K562 (cell line): ENCODE measurements around the gene BET1L. TPM values are rescaled to one million over a fixed set of nuclear protein-coding genes. Genes with fewer than 3 reads are reported as not detected.

Experiments used
- FOXP1 ChIP-seq: sonication (generic); formaldehyde crosslinking; IDR thresholded peaks from 2 replicates; pipeline ENCODE4 v1.8.0; 2022; ENCODE audit warnings: mild to moderate bottlenecking, missing genetic modification reagents
- HDAC2 ChIP-seq: fragments of 450-650 bp; IDR thresholded peaks from 2 replicates; pipeline ENCODE4 v1.6.1; 2016; ENCODE audit warnings: mild to moderate bottlenecking
- KAT8 ChIP-seq: fragments of 450-650 bp; IDR thresholded peaks from 2 replicates; pipeline ENCODE4 v1.6.1; 2016; ENCODE audit warnings: low read depth, mild to moderate bottlenecking
- L3MBTL2 ChIP-seq: fragments of 450-650 bp; IDR thresholded peaks from 2 replicates; pipeline ENCODE4 v1.6.1; 2016; ENCODE audit warnings: mild to moderate bottlenecking, moderate library complexity
- MED1 ChIP-seq: sonication (generic); formaldehyde crosslinking; IDR thresholded peaks from 2 replicates; pipeline ENCODE4 v1.8.1; 2023; ENCODE audit warnings: missing genetic modification reagents, borderline replicate concordance
- NR0B1 ChIP-seq: fragments of 450-650 bp; IDR thresholded peaks from one replicate; pipeline ENCODE4 v1.6.1; 2018; ENCODE audit warnings: mild to moderate bottlenecking, moderate library complexity; ENCODE audit not compliant: partially characterized antibody
- NR4A1 ChIP-seq, 2 experiments: fragments of 250-450 bp in 1 of 2; fragments of 450-650 bp in 1 of 2; sonication (Bioruptor Pico) in 1 of 2; IDR thresholded peaks; 2 replicates each; pipeline versions ENCODE4 v1.4.0 to v1.6.1; 2016 to 2020; ENCODE audit warnings: mild to moderate bottlenecking in 2 of 2, missing compliant biosample characterization in 1 of 2, missing genetic modification characterization in 1 of 2, moderate library complexity in 1 of 2
- PTBP1 ChIP-seq: fragments of 200-400 bp; formaldehyde crosslinking; IDR thresholded peaks from 2 replicates; pipeline ENCODE4 v1.6.1; 2017; ENCODE audit warnings: low read depth, low read length
- RBBP5 ChIP-seq: fragments of 200-600 bp; sonication (generic); IDR thresholded peaks from 2 replicates; pipeline ENCODE4 v1.6.1; 2012; ENCODE audit warnings: borderline replicate concordance, mild to moderate bottlenecking, low read length, control low read depth, inconsistent platforms; ENCODE audit not compliant: insufficient read depth, poor library complexity, severe bottlenecking
- TCF7L2 ChIP-seq: fragments of 150-350 bp; IDR thresholded peaks from 2 replicates; pipeline ENCODE4 v1.6.1; 2016; ENCODE audit warnings: low read depth, mild to moderate bottlenecking, low read length, moderate library complexity
- WHSC1 ChIP-seq: IDR thresholded peaks from one replicate; pipeline ENCODE4 v1.6.1; 2012; ENCODE audit warnings: low read length, control low read depth, inconsistent platforms
- ZBTB33 ChIP-seq: sonication (generic); formaldehyde crosslinking; IDR thresholded peaks from 2 replicates; pipeline ENCODE4 v1.8.1; 2023; ENCODE audit warnings: mild to moderate bottlenecking, missing genetic modification reagents
- ZBTB43 ChIP-seq: sonication (generic); formaldehyde crosslinking; IDR thresholded peaks from 2 replicates; pipeline ENCODE4 v1.8.0; 2023; ENCODE audit warnings: mild to moderate bottlenecking, missing genetic modification reagents
- ZBTB8A ChIP-seq: fragments of 450-650 bp; IDR thresholded peaks from 2 replicates; pipeline ENCODE4 v1.6.1; 2018; ENCODE audit warnings: mild to moderate bottlenecking, moderate library complexity; ENCODE audit not compliant: partially characterized antibody
- ZMIZ1 ChIP-seq, 2 experiments: fragments of 150-350 bp in 1 of 2; IDR thresholded peaks; 2 replicates each; pipeline ENCODE4 v1.6.1; 2012 to 2016; ENCODE audit warnings: low read depth in 2 of 2, low read length in 2 of 2, mild to moderate bottlenecking in 1 of 2, moderate library complexity in 1 of 2
- ZNF133 ChIP-seq: fragments of 250-450 bp; sonication (Bioruptor Pico); IDR thresholded peaks from 2 replicates; pipeline ENCODE4 v1.4.0; 2020; ENCODE audit warnings: mild to moderate bottlenecking
- ZNF263 ChIP-seq: sonication (generic); formaldehyde crosslinking; IDR thresholded peaks from 2 replicates; pipeline ENCODE4 v1.8.0; 2022; ENCODE audit warnings: mild to moderate bottlenecking, missing genetic modification reagents, borderline replicate concordance
- polyA plus RNA-seq, 8 experiments: library from polyadenylated mRNA; depleted of rRNA in 4 of 8; stranded (reverse) in 5 of 8; unstranded in 3 of 8; fragments of >200 nt; fragmentation: Nextera tagmentation in 2 of 8; fragmentation: Illumina TruSeq in 1 of 8; extraction: Ambion mirVana in 2 of 8; extraction: Trizol in 1 of 8; gene quantifications; 2 replicates each; pipeline versions ENCODE4 v1.2.1 to v1.2.3, GENCODE V29; 2011 to 2014; ENCODE audit warnings: inconsistent platforms in 1 of 8, missing spikeins in 1 of 8
- total RNA-seq, 7 experiments: library from RNA; depleted of rRNA in 6 of 7; stranded (reverse); fragments of >200 nt in 6 of 7; fragmentation: Illumina TruSeq in 2 of 7; extraction: Trizol in 2 of 7; gene quantifications; 2 replicates each; pipeline versions ENCODE4 v1.2.1 to v1.2.3, GENCODE V29; 2011 to 2021; ENCODE audit warnings: low replicate concordance in 1 of 7

Gene BET1L
- total and polyA plus RNA-seq, 9 of the 15 experiments (the other 6 are each of a cell fraction or from before 2014, with no cell fraction given): 9.9 to 69.1 (median 19.9) TPM

- 0 out of 2 replicates have a peak, but pooled peaks have one; percentile 59 for TF ChIP-seq ZBTB43 (CRISPR knock-in tag)
- TF ChIP-seq KAT8: no peak
- TF ChIP-seq NR4A1 (CRISPR knock-in tag; IDR thresholded peaks at IDR 0.05): no peak
- TF ChIP-seq NR4A1 (tag; IDR thresholded peaks at IDR 0.05): no peak
- peak; percentile 73 for TF ChIP-seq FOXP1 (CRISPR knock-in tag)
- TF ChIP-seq HDAC2: 0 out of 2 replicates have a peak, but pooled peaks have one; percentile 30
- no peak for TF ChIP-seq ZNF133 (CRISPR knock-in tag)
- no peak for TF ChIP-seq TCF7L2
- TF ChIP-seq ZNF263: no peak
- 0 out of 4 replicates have a peak, but pooled peaks of 1 of the 2 experiments have one; percentile 18 for TF ChIP-seq ZMIZ1 (IDR thresholded peaks at IDR 0.05; ENCODE audit: low read depth in 2 of 2, low read length in 2 of 2)
- TF ChIP-seq WHSC1: no peak
- no peak for TF ChIP-seq PTBP1
- peak; percentile 21 for TF ChIP-seq RBBP5
- no peak for TF ChIP-seq MED1
- TF ChIP-seq NR0B1: no peak
- peak; percentile 62; the same call in 1 of the 2 replicates for TF ChIP-seq L3MBTL2
- no peak for TF ChIP-seq ZBTB8A
- TF ChIP-seq ZBTB33 (CRISPR knock-in tag): 0 out of 2 replicates have a peak, but pooled peaks have one; percentile 11
Measured at GRCh38 chr11:207208-207862, at the start of gene BET1L, which contains the start of gene RIC8A (continued).
